ENCODE data around the gene ZDHHC3.
A peak's percentile ranks its signal among the peaks of the same experiment; 100 is the strongest.

ZDHHC3 gene

GRCh38 chr3:44999782-45000181, 23.8 kb upstream of the ZDHHC3 start:
- Histone ChIP-seq H3K4me2 (ENCODE audit: low read length) (no peak overlapping the region), H3K4ac (ENCODE audit: low read depth, low read length) (no peak overlapping the region), H3K36me3 (ENCODE audit: control insufficient read depth in 1 of 2, insufficient read depth in 2 of 2, low read length in 2 of 2) (peaks cover 19 to 38% of the 10 kb centered on the region in 2 experiments), H3K4me1 (ENCODE audit: control insufficient read depth in 1 of 2, insufficient read depth in 2 of 2, low read length in 2 of 2) (no peaks in the 10 kb centered on the region), H2BK5ac (ENCODE audit: low read depth, low read length, poor library complexity) (no peak overlapping the region), H2BK120ac (ENCODE audit: insufficient read depth, low read length, poor library complexity) (no peak overlapping the region), H3K14ac (ENCODE audit: low read length) (no peak overlapping the region), H4K91ac (ENCODE audit: low read depth, low read length) (no peak overlapping the region), H3K9me3 (ENCODE audit: insufficient read depth, low read depth, low read length) (no peaks in the 10 kb centered on the region), H3K23ac (ENCODE audit: low read length) (no peak overlapping the region), H3K27me3 (ENCODE audit: insufficient read depth, low read length) (no peaks in the 10 kb centered on the region), H3K79me2 (ENCODE audit: control insufficient read depth, insufficient read depth, low read length, poor library complexity) (no peaks in the 10 kb centered on the region), H3K27ac (ENCODE audit: low read depth, low read length) (no peak overlapping the region), H4K12ac (ENCODE audit: low read depth, low read length) (no peak overlapping the region), H2AFZ (ENCODE audit: insufficient read depth, low read length, poor library complexity) (no peak overlapping the region), H3K18ac (ENCODE audit: low read length) (no peak overlapping the region), H2BK12ac (ENCODE audit: low read length) (no peak overlapping the region), H4K8ac (ENCODE audit: low read depth, low read length) (no peak overlapping the region), H3K79me1 (ENCODE audit: low read length) (no peaks in the 10 kb centered on the region), H2AK5ac (ENCODE audit: low read length) (no peak overlapping the region), H3K9ac (ENCODE audit: low read length) (no peak overlapping the region), H3K4me3 (ENCODE audit: low read depth, low read length) (no peak overlapping the region)
- DNase-seq: no peak
- no CpG with 5 or more reads among the region's 2 CpGs for WGBS (ENCODE audit: extremely low coverage, insufficient coverage, insufficient read length)

GRCh38 chr3:44996556-44996969, 20.6 kb upstream of the ZDHHC3 start:
- no peak overlapping the region for H2AK5ac ChIP-seq (ENCODE audit: low read length)
- H3K27me3 ChIP-seq (ENCODE audit: insufficient read depth, low read length): no peaks in the 10 kb centered on the region
- H2AFZ ChIP-seq (ENCODE audit: insufficient read depth, low read length, poor library complexity): no peak overlapping the region
- no peak overlapping the region for H3K4ac ChIP-seq (ENCODE audit: low read depth, low read length)
- no peak overlapping the region for H3K23ac ChIP-seq (ENCODE audit: low read length)
- H3K14ac ChIP-seq (ENCODE audit: low read length): no peak overlapping the region
- no peak overlapping the region for H2BK5ac ChIP-seq (ENCODE audit: low read depth, low read length, poor library complexity)
- H4K12ac ChIP-seq (ENCODE audit: low read depth, low read length): no peak overlapping the region
- H3K9me3 ChIP-seq (ENCODE audit: insufficient read depth, low read depth, low read length): no peaks in the 10 kb centered on the region
- peaks cover 15 to 27% of the 10 kb centered on the region in 2 experiments for H3K36me3 ChIP-seq (ENCODE audit: control insufficient read depth in 1 of 2, insufficient read depth in 2 of 2, low read length in 2 of 2)
- H3K18ac ChIP-seq (ENCODE audit: low read length): no peak overlapping the region
- H3K79me1 ChIP-seq (ENCODE audit: low read length): no peaks in the 10 kb centered on the region
- no peak for DNase-seq
- no peak overlapping the region for H3K9ac ChIP-seq (ENCODE audit: low read length)
- H4K8ac ChIP-seq (ENCODE audit: low read depth, low read length): no peak overlapping the region
- no peak overlapping the region for H3K27ac ChIP-seq (ENCODE audit: low read depth, low read length)
- no CpG with 5 or more reads among the region's 3 CpGs for WGBS (ENCODE audit: extremely low coverage, insufficient coverage, insufficient read length)
- no peak overlapping the region for H2BK12ac ChIP-seq (ENCODE audit: low read length)
- no peak overlapping the region for H4K91ac ChIP-seq (ENCODE audit: low read depth, low read length)
- no peaks in the 10 kb centered on the region for H3K79me2 ChIP-seq (ENCODE audit: control insufficient read depth, insufficient read depth, low read length, poor library complexity)
- H3K4me3 ChIP-seq (ENCODE audit: low read depth, low read length): no peak overlapping the region
- no peak overlapping the region for H2BK120ac ChIP-seq (ENCODE audit: insufficient read depth, low read length, poor library complexity)
- peaks cover 6% of the 10 kb centered on the region in 2 experiments for H3K4me1 ChIP-seq (ENCODE audit: control insufficient read depth in 1 of 2, insufficient read depth in 2 of 2, low read length in 2 of 2)
- no peak overlapping the region for H3K4me2 ChIP-seq (ENCODE audit: low read length)

GRCh38 chr3:44995142-44995770, 19.3 kb upstream of the ZDHHC3 start:
- Histone ChIP-seq H3K14ac (ENCODE audit: low read length) (no peak overlapping the region), H4K8ac (ENCODE audit: low read depth, low read length) (no peak overlapping the region), H3K18ac (ENCODE audit: low read length) (no peak overlapping the region), H3K9me3 (ENCODE audit: insufficient read depth, low read depth, low read length) (no peaks in the 10 kb centered on the region), H3K4me2 (ENCODE audit: low read length) (no peak overlapping the region), H3K27me3 (ENCODE audit: insufficient read depth, low read length) (no peaks in the 10 kb centered on the region), H3K36me3 (ENCODE audit: control insufficient read depth in 1 of 2, insufficient read depth in 2 of 2, low read length in 2 of 2) (peaks cover 14 to 27% of the 10 kb centered on the region in 2 experiments), H2BK12ac (ENCODE audit: low read length) (no peak overlapping the region), H3K9ac (ENCODE audit: low read length) (no peak overlapping the region), H3K4ac (ENCODE audit: low read depth, low read length) (no peak overlapping the region), H3K4me1 (ENCODE audit: control insufficient read depth in 1 of 2, insufficient read depth in 2 of 2, low read length in 2 of 2) (peaks cover 6% of the 10 kb centered on the region in 2 experiments), H2BK120ac (ENCODE audit: insufficient read depth, low read length, poor library complexity) (no peak overlapping the region), H3K27ac (ENCODE audit: low read depth, low read length) (no peak overlapping the region), H2BK5ac (ENCODE audit: low read depth, low read length, poor library complexity) (no peak overlapping the region), H4K91ac (ENCODE audit: low read depth, low read length) (no peak overlapping the region), H3K79me2 (ENCODE audit: control insufficient read depth, insufficient read depth, low read length, poor library complexity) (no peaks in the 10 kb centered on the region), H3K79me1 (ENCODE audit: low read length) (no peaks in the 10 kb centered on the region), H2AFZ (ENCODE audit: insufficient read depth, low read length, poor library complexity) (no peak overlapping the region), H4K12ac (ENCODE audit: low read depth, low read length) (no peak overlapping the region), H2AK5ac (ENCODE audit: low read length) (no peak overlapping the region), H3K23ac (ENCODE audit: low read length) (no peak overlapping the region), H3K4me3 (ENCODE audit: low read depth, low read length) (no peak overlapping the region)
- DNase-seq: no peak
- WGBS (ENCODE audit: extremely low coverage, insufficient coverage, insufficient read length): no CpG with 5 or more reads among the region's 8 CpGs

GRCh38 chr3:44993471-44994205, 17.7 kb upstream of the ZDHHC3 start:
- Histone ChIP-seq H3K9me3 (ENCODE audit: insufficient read depth, low read depth, low read length) (no peaks in the 10 kb centered on the region), H3K27ac (ENCODE audit: low read depth, low read length) (no peak overlapping the region), H3K9ac (ENCODE audit: low read length) (no peak overlapping the region), H2AK5ac (ENCODE audit: low read length) (no peak overlapping the region), H3K79me2 (ENCODE audit: control insufficient read depth, insufficient read depth, low read length, poor library complexity) (no peaks in the 10 kb centered on the region), H4K12ac (ENCODE audit: low read depth, low read length) (no peak overlapping the region), H3K4ac (ENCODE audit: low read depth, low read length) (no peak overlapping the region), H2BK120ac (ENCODE audit: insufficient read depth, low read length, poor library complexity) (no peak overlapping the region), H3K36me3 (ENCODE audit: control insufficient read depth in 1 of 2, insufficient read depth in 2 of 2, low read length in 2 of 2) (peaks cover 14 to 29% of the 10 kb centered on the region in 2 experiments), H4K91ac (ENCODE audit: low read depth, low read length) (no peak overlapping the region), H3K18ac (ENCODE audit: low read length) (no peak overlapping the region), H2BK5ac (ENCODE audit: low read depth, low read length, poor library complexity) (no peak overlapping the region), H3K4me3 (ENCODE audit: low read depth, low read length) (no peak overlapping the region), H3K4me1 (ENCODE audit: control insufficient read depth in 1 of 2, insufficient read depth in 2 of 2, low read length in 2 of 2) (peaks cover 6 to 11% of the 10 kb centered on the region in 2 experiments), H2BK12ac (ENCODE audit: low read length) (no peak overlapping the region), H3K79me1 (ENCODE audit: low read length) (no peaks in the 10 kb centered on the region), H3K23ac (ENCODE audit: low read length) (no peak overlapping the region), H2AFZ (ENCODE audit: insufficient read depth, low read length, poor library complexity) (no peak overlapping the region), H3K27me3 (ENCODE audit: insufficient read depth, low read length) (no peaks in the 10 kb centered on the region), H3K4me2 (ENCODE audit: low read length) (no peak overlapping the region), H4K8ac (ENCODE audit: low read depth, low read length) (no peak overlapping the region), H3K14ac (ENCODE audit: low read length) (no peak overlapping the region)
- DNase-seq: peak in 1 of 2 donors; percentile 27
